ENCODE results near the gene KLK14. TPM values are rescaled to one million over a fixed set of nuclear protein-coding genes. Genes with fewer than 3 reads are reported as not detected.

Gene KLK14
- total RNA-seq, 1 donor: not detected

- no peak for DNase-seq (ENCODE audit: low read depth in 2 of 3, low spot score in 2 of 3)
Observed at GRCh38 chr19:51089786-51090185, 7.1 kb upstream of the KLK14 start.

- no peak for DNase-seq (ENCODE audit: low read depth in 2 of 3, low spot score in 2 of 3)
Observed at GRCh38 chr19:51086153-51086850, 3.6 kb upstream of the KLK14 start.

GRCh38 chr19:51084505-51084904 lies 1.8 kb upstream of the KLK14 start:
- DNase-seq (ENCODE audit: low read depth in 2 of 3, low spot score in 2 of 3): no peak

GRCh38 chr19:51083783-51084182 lies 1.1 kb upstream of the KLK14 start:
- no peak for DNase-seq (ENCODE audit: low read depth in 2 of 3, low spot score in 2 of 3)

GRCh38 chr19:51083181-51083580 lies 494 bp upstream of the KLK14 start:
- DNase-seq (ENCODE audit: low read depth in 2 of 3, low spot score in 2 of 3): no peak

GRCh38 chr19:51081476-51081875 lies 1.2 kb downstream of the KLK14 start:
- DNase-seq (ENCODE audit: low read depth in 2 of 3, low spot score in 2 of 3): no peak

- no peak for DNase-seq (ENCODE audit: low read depth in 2 of 3, low spot score in 2 of 3)
Observed at GRCh38 chr19:51079481-51080110, 3.1 kb downstream of the KLK14 start.

GRCh38 chr19:51078731-51079130 lies 4.0 kb downstream of the KLK14 start:
- no peak for DNase-seq (ENCODE audit: low read depth in 2 of 3, low spot score in 2 of 3)

GRCh38 chr19:51078104-51078503 lies 4.6 kb downstream of the KLK14 start:
- no peak for DNase-seq (ENCODE audit: low read depth in 2 of 3, low spot score in 2 of 3)

- no peak for DNase-seq (ENCODE audit: low read depth in 2 of 3, low spot score in 2 of 3)
Observed at GRCh38 chr19:51076631-51077213, 6.0 kb downstream of the KLK14 start.

- DNase-seq (ENCODE audit: low read depth in 2 of 3, low spot score in 2 of 3): no peak
Observed at GRCh38 chr19:51075998-51076397, 6.7 kb downstream of the KLK14 start.

- no peak for DNase-seq (ENCODE audit: low read depth in 2 of 3, low spot score in 2 of 3)
Observed at GRCh38 chr19:51071095-51071405, 11.6 kb downstream of the KLK14 start.

GRCh38 chr19:51070334-51071094 lies 12.2 kb downstream of the KLK14 start:
- no peak for DNase-seq (ENCODE audit: low read depth in 2 of 3, low spot score in 2 of 3)

GRCh38 chr19:51066393-51067186 lies 16.1 kb downstream of the KLK14 start:
- no peak for DNase-seq (ENCODE audit: low read depth in 2 of 3, low spot score in 2 of 3)

- DNase-seq (ENCODE audit: low read depth in 2 of 3, low spot score in 2 of 3): no peak
Observed at GRCh38 chr19:51065221-51065960, 17.3 kb downstream of the KLK14 start.

GRCh38 chr19:51064534-51065220 lies 18.0 kb downstream of the KLK14 start, which contains the start of gene KLK13:
Gene KLK13, minus strand, starts transcription at chr19:51065092. Its CDS starts 25 bp downstream, at chr19:51065067.
- peak in 1 of 3 donors; percentile 17 for DNase-seq (ENCODE audit: low read depth in 2 of 3, low spot score in 2 of 3)

- DNase-seq (ENCODE audit: low read depth in 2 of 3, low spot score in 2 of 3): no peak
Observed at GRCh38 chr19:51063664-51064063, 19.0 kb downstream of the KLK14 start.

GRCh38 chr19:51060973-51061372 lies 21.7 kb downstream of the KLK14 start:
- no peak for DNase-seq (ENCODE audit: low read depth in 2 of 3, low spot score in 2 of 3)

- DNase-seq (ENCODE audit: low read depth in 2 of 3, low spot score in 2 of 3): no peak
Observed at GRCh38 chr19:51060336-51060735, 22.4 kb downstream of the KLK14 start.
